Measurements from ENCODE around the gene SMYD3. TPM values are rescaled to one million over a fixed set of nuclear protein-coding genes. Genes with fewer than 3 reads are reported as not detected.

The SMYD3 gene
- total and polyA plus RNA-seq, 9 of the 15 experiments (the other 6 are each of a cell fraction or from before 2014, with no cell fraction given) = 128 to 440 (median 197) TPM

GRCh38 chr1:246182149-246182851, 324.8 kb downstream of the SMYD3 start (continued):
- TF ChIP-seq CREB1 (IDR thresholded peaks at IDR 0.05) (peak; percentile 67; the same call in 1 of the 2 replicates), CREB1 (CRISPR knock-in tag; IDR thresholded peaks at IDR 0.05) (peak; percentile 50; the same call in 1 of the 2 replicates), HBP1 (CRISPR knock-in tag; IDR thresholded peaks at IDR 0.05) (peak; percentile 76; the same call in 1 of the 2 replicates), ZNF395 (CRISPR knock-in tag; IDR thresholded peaks at IDR 0.05) (0 out of 2 replicates have a peak, but pooled peaks have one; percentile 65), DDX20 (tag; IDR thresholded peaks at IDR 0.05; ENCODE audit: low read depth) (0 out of 2 replicates have a peak, but pooled peaks have one; percentile 37), CBX3 (IDR thresholded peaks at IDR 0.05; ENCODE audit: borderline replicate concordance in 1 of 2, low read length in 2 of 2) (0 out of 3 replicates have a peak, but pooled peaks of 1 of the 2 experiments have one; percentile 19), NBN (IDR thresholded peaks at IDR 0.05; ENCODE audit: low read depth) (peak; percentile 93), ATF3 (IDR thresholded peaks at IDR 0.05) (peak; percentile 90), ATF3 (CRISPR knock-in tag; conservative IDR thresholded peaks at IDR 0.05) (no peak), JUNB (CRISPR knock-in tag; conservative IDR thresholded peaks at IDR 0.05) (no peak), ARID1B (IDR thresholded peaks at IDR 0.05) (peak; percentile 92), CC2D1A (IDR thresholded peaks at IDR 0.05) (peak; percentile 91), ZNF655 (CRISPR knock-in tag; IDR thresholded peaks at IDR 0.05) (no peak), RCOR1 (IDR thresholded peaks at IDR 0.05; ENCODE audit: borderline replicate concordance in 1 of 2, low read depth in 2 of 2, low read length in 2 of 2) (peak in 1 of 2 experiments; percentile 93; a peak in 2 of 4 replicates), FOXM1 (IDR thresholded peaks at IDR 0.05; ENCODE audit: low read depth) (peak; percentile 78), FOXM1 (CRISPR knock-in tag; IDR thresholded peaks at IDR 0.05; ENCODE audit: low read depth) (no peak), ZNF316 (IDR thresholded peaks at IDR 0.05) (no peak), ZNF512 (tag; IDR thresholded peaks at IDR 0.05) (0 out of 2 replicates have a peak, but pooled peaks have one; percentile 48), NR4A1 (CRISPR knock-in tag; IDR thresholded peaks at IDR 0.05) (no peak), NR4A1 (tag; IDR thresholded peaks at IDR 0.05) (peak; percentile 61; the same call in 1 of the 2 replicates), GATA2 (CRISPR knock-in tag; IDR thresholded peaks at IDR 0.05) (peak; percentile 90), ATF1 (CRISPR knock-in tag; IDR thresholded peaks at IDR 0.05) (no peak), ATF1 (tag; IDR thresholded peaks at IDR 0.05) (peak; percentile 90)

All from K562 (cell line).